Measurements from ENCODE around the gene MTSS2.

DNA sequence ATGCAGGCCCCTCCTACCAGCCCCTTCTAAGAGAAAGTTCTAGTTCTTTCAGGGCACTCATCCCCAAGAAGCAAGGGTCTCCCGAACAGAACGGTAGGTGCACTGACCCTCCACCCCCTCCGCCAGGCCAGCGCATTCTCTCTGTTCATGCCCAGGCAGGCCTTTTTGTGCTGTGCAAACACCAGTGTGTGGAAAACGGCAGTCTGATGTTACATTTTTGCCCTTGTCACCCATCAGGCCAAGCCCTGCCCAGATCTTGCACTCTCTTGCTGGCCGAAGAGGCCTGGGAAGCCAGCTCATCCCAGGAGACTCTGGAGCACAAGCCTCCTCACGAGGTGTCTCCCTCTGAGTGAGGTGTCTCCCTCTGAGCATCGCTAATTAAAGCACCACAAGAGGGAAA lies 16.1 kb upstream of the MTSS2 start:
- TF ChIP-seq POLR2A (IDR thresholded peaks at IDR 0.05; ENCODE audit: low read depth, low read length) (no peak), MXI1 (IDR thresholded peaks at IDR 0.05; ENCODE audit: borderline replicate concordance, low read depth, low read length) (no peak), RFX5 (IDR thresholded peaks at IDR 0.05; ENCODE audit: low read depth, low read length) (no peak), FOS (IDR thresholded peaks at IDR 0.05; ENCODE audit: low read depth, low read length) (no peak), RAD21 (IDR thresholded peaks at IDR 0.05; ENCODE audit: low read length) (no peak), CHD1 (IDR thresholded peaks at IDR 0.05; ENCODE audit: low read depth, low read length) (no peak)
- TF ChIP-seq, protein P1, sequence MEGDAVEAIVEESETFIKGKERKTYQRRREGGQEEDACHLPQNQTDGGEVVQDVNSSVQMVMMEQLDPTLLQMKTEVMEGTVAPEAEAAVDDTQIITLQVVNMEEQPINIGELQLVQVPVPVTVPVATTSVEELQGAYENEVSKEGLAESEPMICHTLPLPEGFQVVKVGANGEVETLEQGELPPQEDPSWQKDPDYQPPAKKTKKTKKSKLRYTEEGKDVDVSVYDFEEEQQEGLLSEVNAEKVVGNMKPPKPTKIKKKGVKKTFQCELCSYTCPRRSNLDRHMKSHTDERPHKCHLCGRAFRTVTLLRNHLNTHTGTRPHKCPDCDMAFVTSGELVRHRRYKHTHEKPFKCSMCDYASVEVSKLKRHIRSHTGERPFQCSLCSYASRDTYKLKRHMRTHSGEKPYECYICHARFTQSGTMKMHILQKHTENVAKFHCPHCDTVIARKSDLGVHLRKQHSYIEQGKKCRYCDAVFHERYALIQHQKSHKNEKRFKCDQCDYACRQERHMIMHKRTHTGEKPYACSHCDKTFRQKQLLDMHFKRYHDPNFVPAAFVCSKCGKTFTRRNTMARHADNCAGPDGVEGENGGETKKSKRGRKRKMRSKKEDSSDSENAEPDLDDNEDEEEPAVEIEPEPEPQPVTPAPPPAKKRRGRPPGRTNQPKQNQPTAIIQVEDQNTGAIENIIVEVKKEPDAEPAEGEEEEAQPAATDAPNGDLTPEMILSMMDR (conservative IDR thresholded peaks at IDR 0.05; ENCODE audit: low read depth, low read length) = no peak

All from IMR-90 (cell line).